Aorta (tissue), 5 donors: ENCODE results near the gene TESMIN. TPM values are rescaled to one million over a fixed set of nuclear protein-coding genes. Genes with fewer than 3 reads are reported as not detected.

Experiments used
- ATAC-seq: fragments of 200-7000 bp; cut with Tn5 transposase; one replicate; pipeline ENCODE4 v1.9.1; 2022; ENCODE audit warnings: moderate library complexity; ENCODE audit not compliant: low FRiP score
- DNase-seq, 2 donors: peaks; one replicate each; pipeline ENCODE4 v3.0.0-alpha.2; 2020
- H3K27ac ChIP-seq, 2 donors: one replicate each; pipeline ENCODE4 v1.5.1; 2013; ENCODE audit warnings: low read length in 2 of 2, mild to moderate bottlenecking in 2 of 2, moderate library complexity in 2 of 2, control low read depth in 1 of 2, inconsistent platforms in 1 of 2, low read depth in 1 of 2
- H3K27me3 ChIP-seq, 2 donors: one replicate each; pipeline ENCODE4 v1.6.1; 2013; ENCODE audit warnings: control low read depth in 1 of 2, low read length in 1 of 2, mild to moderate bottlenecking in 1 of 2, moderate library complexity in 1 of 2; ENCODE audit not compliant: insufficient read depth in 2 of 2, control insufficient read depth in 1 of 2
- H3K36me3 ChIP-seq, 2 donors: one replicate each; pipeline ENCODE4 v1.6.1; 2013; ENCODE audit warnings: control low read depth in 1 of 2, low read length in 1 of 2, mild to moderate bottlenecking in 1 of 2; ENCODE audit not compliant: insufficient read depth in 2 of 2, control insufficient read depth in 1 of 2
- H3K4me1 ChIP-seq, 2 donors: one replicate each; pipeline ENCODE4 v1.6.1; 2013; ENCODE audit warnings: low read length in 2 of 2, control low read depth in 1 of 2, mild to moderate bottlenecking in 1 of 2, moderate library complexity in 1 of 2; ENCODE audit not compliant: insufficient read depth in 2 of 2, control insufficient read depth in 1 of 2
- H3K4me3 ChIP-seq, 2 donors: one replicate each; pipeline ENCODE4 v1.5.1; 2013; ENCODE audit warnings: low read length in 2 of 2, control low read depth in 1 of 2, mild to moderate bottlenecking in 1 of 2
- H3K9me3 ChIP-seq: one replicate; pipeline ENCODE4 v1.6.1; 2013; ENCODE audit warnings: mild to moderate bottlenecking, low read length; ENCODE audit not compliant: control insufficient read depth
- WGBS, 2 donors: extraction: QIAGEN DNeasy Blood & Tissue Kit; methylation state at CpG; one replicate each; pipeline ENCODE4 v1.1.7; 2013; 5-methylcytosine and 5-hydroxymethylcytosine counted together
- intact Hi-C, 2 donors: fragments of 100-400 bp; cut with DNase I; formaldehyde crosslinking; loops; one replicate each; pipeline versions ENCODE4 v1.14.2 to v1.15.0; 2022
- long read RNA-seq, 2 donors: library from polyadenylated mRNA; unstranded; transcript quantifications; one replicate each; pipeline ENCODE4 v2.0.0, GENCODE V29; 2020 to 2021
- polyA plus RNA-seq, 2 donors: library from polyadenylated mRNA; stranded (reverse); fragments of 200-250 nt; gene quantifications; one replicate each; pipeline ENCODE4 v1.2.3, GENCODE V29; 2013
- total RNA-seq, 2 donors: library from RNA; stranded (reverse); fragmentation: NEBNext Ultra II Directional; extraction: Animal tissue kit (Norgen Biotek cat#: 25700); gene quantifications; one replicate each; pipeline ENCODE4 v1.2.1, GENCODE V29; 2021
- donor health status: healthy with polysubstance abuse.
- donor health status: Bipolar disorder and iron deficiency.
- donor health status: DM: no; HTN: no; CAD: no.
- donor health status: DM: no; HTN: no; CAD: no.
- donor health status: DM: yes; HTN: yes; CAD: no.

The TESMIN gene
- 1 to 10 TPM in 1 of 2 donors, under 1 TPM in 1; 0.42 to 1.5 TPM for total RNA-seq
- polyA plus RNA-seq, result under 1 TPM in 1 of 2 donors, not detected in 1; 0.10 TPM
- long read RNA-seq, donor 1, result 0 reads
- long read RNA-seq, donor 2, result 0 reads

GRCh38 chr11:68751331-68751856 lies at the start of gene TESMIN:
Gene TESMIN, minus strand, starts transcription at chr11:68751520. Its CDS starts 860 bp downstream, at chr11:68750660.
- no peaks in the 10 kb centered on the region for H3K4me1 ChIP-seq
- DNase-seq (peak; percentile 91 to 94), ATAC-seq (peak; percentile 89)
- H3K27me3 ChIP-seq, result no peaks in the 10 kb centered on the region
- intact Hi-C loops, result no loop called here
- peaks cover 0 to 4% of the 10 kb centered on the region in 2 donors for H3K36me3 ChIP-seq
- no peak within 1 kb of the TSS for H3K27ac ChIP-seq
- no peak within 1 kb of the TSS for H3K4me3 ChIP-seq
- 3% methylated on average over 40 to 42 of the region's 42 CpGs for WGBS, 2 donors
- H3K9me3 ChIP-seq, result no peaks in the 10 kb centered on the region

GRCh38 chr11:68798221-68798813 lies 47.0 kb upstream of the TESMIN start:
- no peak for ATAC-seq
- Histone ChIP-seq H3K4me3 (no peak overlapping the region), H3K27ac (no peak overlapping the region), H3K9me3 (no peaks in the 10 kb centered on the region), H3K4me1 (no peaks in the 10 kb centered on the region), H3K27me3 (no peaks in the 10 kb centered on the region), H3K36me3 (peaks cover 0 to 3% of the 10 kb centered on the region in 2 donors)
- 66 to 75% methylated on average over 23 of the region's 23 CpGs for WGBS, 2 donors
- DNase-seq, result no peak
- intact Hi-C loops, result no loop called here

GRCh38 chr11:68796801-68797200 lies 45.5 kb upstream of the TESMIN start:
- Histone ChIP-seq H3K4me3 (no peak overlapping the region), H3K9me3 (no peaks in the 10 kb centered on the region), H3K27me3 (no peaks in the 10 kb centered on the region), H3K27ac (no peak overlapping the region), H3K36me3 (peaks cover 0 to 3% of the 10 kb centered on the region in 2 donors), H3K4me1 (no peaks in the 10 kb centered on the region)
- 35 to 39% methylated on average over 19 of the region's 19 CpGs for WGBS, 2 donors
- DNase-seq, result no peak
- intact Hi-C loops, result no loop called here
- no peak for ATAC-seq

GRCh38 chr11:68792400-68792966 lies 41.2 kb upstream of the TESMIN start:
- Histone ChIP-seq H3K27ac (no peak overlapping the region), H3K4me3 (no peak overlapping the region), H3K27me3 (no peaks in the 10 kb centered on the region), H3K36me3 (peaks cover 0 to 4% of the 10 kb centered on the region in 2 donors), H3K9me3 (no peaks in the 10 kb centered on the region), H3K4me1 (no peaks in the 10 kb centered on the region)
- 93 to 94% methylated on average over 18 of the region's 18 CpGs for WGBS, 2 donors
- intact Hi-C loops, result no loop called here
- no peak for ATAC-seq
- DNase-seq, result no peak

- no peak for ATAC-seq
- H3K36me3 ChIP-seq, result peaks cover 3 to 14% of the 10 kb centered on the region in 2 donors
- 93 to 94% methylated on average over 16 of the region's 16 CpGs for WGBS, 2 donors
Observed at GRCh38 chr11:68784653-68785052, 33.3 kb upstream of the TESMIN start.

GRCh38 chr11:68783216-68783821 lies 32.0 kb upstream of the TESMIN start:
- Histone ChIP-seq H3K27me3 (no peaks in the 10 kb centered on the region), H3K4me3 (no peak overlapping the region), H3K36me3 (peaks cover 3 to 16% of the 10 kb centered on the region in 2 donors), H3K9me3 (no peaks in the 10 kb centered on the region), H3K27ac (no peak overlapping the region), H3K4me1 (no peaks in the 10 kb centered on the region)
- DNase-seq (peak in 1 of 2 donors; percentile 64), ATAC-seq (no peak)
- intact Hi-C loops, result no loop called here
- WGBS, 2 donors, result 92% methylated on average over 16 of the region's 16 CpGs

More at GRCh38 chr11:68784653-68785052, 33.3 kb upstream of the TESMIN start:
- DNase-seq, result peak in 1 of 2 donors; percentile 58
- Histone ChIP-seq H3K4me1 (no peaks in the 10 kb centered on the region), H3K9me3 (no peaks in the 10 kb centered on the region), H3K27me3 (no peaks in the 10 kb centered on the region), H3K27ac (no peak overlapping the region), H3K4me3 (no peak overlapping the region)
- intact Hi-C loops, result no loop called here

GRCh38 chr11:68782711-68783110 lies 31.4 kb upstream of the TESMIN start:
- DNase-seq (peak in 1 of 2 donors; percentile 72), ATAC-seq (no peak)
- Histone ChIP-seq H3K4me3 (no peak overlapping the region), H3K9me3 (no peaks in the 10 kb centered on the region), H3K27ac (no peak overlapping the region), H3K27me3 (no peaks in the 10 kb centered on the region), H3K36me3 (peaks cover 3 to 17% of the 10 kb centered on the region in 2 donors), H3K4me1 (no peaks in the 10 kb centered on the region)
- 94% methylated on average over 26 of the region's 26 CpGs for WGBS, 2 donors
- intact Hi-C loops, result no loop called here

GRCh38 chr11:68780829-68781228 lies 29.5 kb upstream of the TESMIN start:
- no peaks in the 10 kb centered on the region for H3K9me3 ChIP-seq
- ATAC-seq (no peak), DNase-seq (peak in 1 of 2 donors; percentile 59)
- H3K36me3 ChIP-seq, result peaks cover 3 to 20% of the 10 kb centered on the region in 2 donors
- H3K27me3 ChIP-seq, result no peaks in the 10 kb centered on the region
- intact Hi-C loops, result no loop called here
- 60 to 65% methylated on average over 4 of the region's 4 CpGs for WGBS, 2 donors
- no peak overlapping the region for H3K27ac ChIP-seq
- no peaks in the 10 kb centered on the region for H3K4me1 ChIP-seq
- H3K4me3 ChIP-seq, result no peak overlapping the region
